HEK293 (cell line): Measurements from ENCODE around the gene TLR10.
A peak's percentile ranks its signal among the peaks of the same experiment; 100 is the strongest.

ENCODE experiments used
- BCL11B ChIP-seq: fragments of 450-650 bp; formaldehyde crosslinking; IDR thresholded peaks from 2 replicates; pipeline ENCODE4 v1.5.1; 2016; ENCODE audit warnings: low read depth, missing biosample characterization, missing genetic modification characterization
- FEZF1 ChIP-seq: fragments of 450-650 bp; formaldehyde crosslinking; IDR thresholded peaks from 2 replicates; pipeline ENCODE4 v1.5.1; 2016; ENCODE audit warnings: missing biosample characterization, missing genetic modification characterization
- MYNN ChIP-seq: fragments of 450-650 bp; formaldehyde crosslinking; IDR thresholded peaks from 2 replicates; pipeline ENCODE4 v1.5.1; 2016; ENCODE audit warnings: missing biosample characterization, missing genetic modification characterization, borderline replicate concordance
- ZBTB21 ChIP-seq: fragments of 450-650 bp; formaldehyde crosslinking; IDR thresholded peaks from 2 replicates; pipeline ENCODE4 v1.5.1; 2017; ENCODE audit warnings: missing biosample characterization, missing genetic modification characterization
- ZBTB44 ChIP-seq: fragments of 450-650 bp; IDR thresholded peaks from 2 replicates; pipeline ENCODE4 v1.5.1; 2018; ENCODE audit warnings: missing biosample characterization, mild to moderate bottlenecking, missing genetic modification characterization
- ZBTB49 ChIP-seq: fragments of 450-650 bp; formaldehyde crosslinking; IDR thresholded peaks from 2 replicates; pipeline ENCODE4 v1.5.1; 2016; ENCODE audit warnings: missing biosample characterization, missing genetic modification characterization, low read depth
- ZBTB7A ChIP-seq: fragments of 450-650 bp; formaldehyde crosslinking; IDR thresholded peaks from 2 replicates; pipeline ENCODE4 v1.5.1; 2016; ENCODE audit warnings: low read depth, missing biosample characterization, missing genetic modification characterization
- ZNF157 ChIP-seq: fragments of 450-650 bp; formaldehyde crosslinking; IDR thresholded peaks from 2 replicates; pipeline ENCODE4 v1.5.1; 2016; ENCODE audit warnings: missing biosample characterization, missing genetic modification characterization
- ZNF169 ChIP-seq: fragments of 450-650 bp; formaldehyde crosslinking; IDR thresholded peaks from 2 replicates; pipeline ENCODE4 v1.5.1; 2016; ENCODE audit warnings: missing biosample characterization, missing genetic modification characterization
- ZNF274 ChIP-seq, 2 experiments: fragments of 200-500 bp in 1 of 2; fragments of 450-650 bp in 1 of 2; sonication (Bioruptor generic) in 1 of 2; formaldehyde crosslinking in 1 of 2; IDR thresholded peaks; 2 replicates each; pipeline versions ENCODE4 v1.5.1 to v1.6.1; 2014 to 2016; ENCODE audit warnings: borderline replicate concordance in 1 of 2, inconsistent platforms in 1 of 2, low read length in 1 of 2, missing biosample characterization in 1 of 2, missing genetic modification characterization in 1 of 2
- ZNF350 ChIP-seq: fragments of 450-650 bp; formaldehyde crosslinking; IDR thresholded peaks from 2 replicates; pipeline ENCODE4 v1.5.0; 2017; ENCODE audit warnings: missing biosample characterization, mild to moderate bottlenecking, missing genetic modification characterization
- ZNF362 ChIP-seq: fragments of 450-650 bp; formaldehyde crosslinking; IDR thresholded peaks from 2 replicates; pipeline ENCODE4 v1.5.1; 2016; ENCODE audit warnings: missing biosample characterization, missing genetic modification characterization
- ZNF391 ChIP-seq: fragments of 450-650 bp; formaldehyde crosslinking; IDR thresholded peaks from 2 replicates; pipeline ENCODE4 v1.5.1; 2016; ENCODE audit warnings: low read depth, missing biosample characterization, missing genetic modification characterization, borderline replicate concordance
- ZNF404 ChIP-seq: fragments of 450-650 bp; formaldehyde crosslinking; IDR thresholded peaks from 2 replicates; pipeline ENCODE4 v1.5.1; 2017; ENCODE audit warnings: missing biosample characterization, missing genetic modification characterization
- ZNF416 ChIP-seq: fragments of 450-650 bp; formaldehyde crosslinking; IDR thresholded peaks from 2 replicates; pipeline ENCODE4 v1.5.1; 2016; ENCODE audit warnings: missing biosample characterization, missing genetic modification characterization
- ZNF549 ChIP-seq: fragments of 450-650 bp; IDR thresholded peaks from 2 replicates; pipeline ENCODE4 v1.5.1; 2018; ENCODE audit warnings: missing biosample characterization, missing genetic modification characterization, mild to moderate bottlenecking, inconsistent platforms, moderate library complexity
- ZNF561 ChIP-seq: fragments of 450-650 bp; IDR thresholded peaks from 2 replicates; pipeline ENCODE4 v1.5.1; 2018; ENCODE audit warnings: missing biosample characterization, missing genetic modification characterization, borderline replicate concordance
- ZNF645 ChIP-seq: fragments of 450-650 bp; formaldehyde crosslinking; IDR thresholded peaks from 2 replicates; pipeline ENCODE4; 2016; ENCODE audit warnings: missing biosample characterization, missing genetic modification characterization
- ZNF660 ChIP-seq: fragments of 450-650 bp; IDR thresholded peaks from 2 replicates; pipeline ENCODE4 v1.5.1; 2018; ENCODE audit warnings: missing biosample characterization, mild to moderate bottlenecking, missing genetic modification characterization
- ZNF701 ChIP-seq: fragments of 450-650 bp; formaldehyde crosslinking; IDR thresholded peaks from 2 replicates; pipeline ENCODE4 v1.5.1; 2016; ENCODE audit warnings: missing biosample characterization, missing genetic modification characterization
- ZNF76 ChIP-seq: fragments of 450-650 bp; formaldehyde crosslinking; IDR thresholded peaks from 2 replicates; pipeline ENCODE4; 2016; ENCODE audit warnings: low read depth, missing biosample characterization, missing genetic modification characterization, borderline replicate concordance

Gene TLR10

GRCh38 chr4:38752941-38753806 is 29.6 kb downstream of the TLR10 start (continued):
- TF ChIP-seq ZNF404 (tag by site-specific recombination) = no peak
- TF ChIP-seq ZBTB44 (tag by site-specific recombination) = peak; percentile 60; the same call in 1 of the 2 replicates
- no peak for TF ChIP-seq FEZF1 (tag by site-specific recombination)
- TF ChIP-seq ZNF169 (tag by site-specific recombination) = no peak
- no peak for TF ChIP-seq ZNF274 (IDR thresholded peaks at IDR 0.05; ENCODE audit: low read length)
- TF ChIP-seq ZNF274 (tag by site-specific recombination; IDR thresholded peaks at IDR 0.05; ENCODE audit: borderline replicate concordance) = no peak
- no peak for TF ChIP-seq ZNF350 (tag by site-specific recombination)
- TF ChIP-seq ZNF561 (tag by site-specific recombination) = no peak
- TF ChIP-seq ZNF76 (tag by site-specific recombination) = no peak
- no peak for TF ChIP-seq BCL11B (tag by site-specific recombination)
- no peak for TF ChIP-seq ZBTB7A (tag by site-specific recombination)
- TF ChIP-seq ZNF701 = peak; percentile 44; the same call in 1 of the 2 replicates
- 0 out of 2 replicates have a peak, but pooled peaks have one; percentile 42 for TF ChIP-seq ZNF645
- no peak for TF ChIP-seq ZNF416 (tag by site-specific recombination)
- no peak for TF ChIP-seq ZNF549 (tag by site-specific recombination)
- TF ChIP-seq ZNF391 (tag by site-specific recombination) = no peak
- no peak for TF ChIP-seq ZNF157 (tag by site-specific recombination)
- no peak for TF ChIP-seq ZNF362 (tag by site-specific recombination)
- TF ChIP-seq MYNN (tag by site-specific recombination) = no peak
- no peak for TF ChIP-seq ZNF660 (tag by site-specific recombination)
- TF ChIP-seq ZBTB49 (tag by site-specific recombination) = no peak
- no peak for TF ChIP-seq ZBTB21 (tag by site-specific recombination)
